ENCODE data around the gene GRK4. TPM values are rescaled to one million over a fixed set of nuclear protein-coding genes. Genes with fewer than 3 reads are reported as not detected.
A peak's percentile ranks its signal among the peaks of the same experiment; 100 is the strongest.
"Not testable (repeated sequence)": the region's sequence is repeated elsewhere in the genome, so short reads cannot be mapped to it uniquely, and the experiment has no call there.

Gene GRK4
- total RNA-seq, 2 donors from 2014 or later = 6.9 to 9.9 TPM

DNA sequence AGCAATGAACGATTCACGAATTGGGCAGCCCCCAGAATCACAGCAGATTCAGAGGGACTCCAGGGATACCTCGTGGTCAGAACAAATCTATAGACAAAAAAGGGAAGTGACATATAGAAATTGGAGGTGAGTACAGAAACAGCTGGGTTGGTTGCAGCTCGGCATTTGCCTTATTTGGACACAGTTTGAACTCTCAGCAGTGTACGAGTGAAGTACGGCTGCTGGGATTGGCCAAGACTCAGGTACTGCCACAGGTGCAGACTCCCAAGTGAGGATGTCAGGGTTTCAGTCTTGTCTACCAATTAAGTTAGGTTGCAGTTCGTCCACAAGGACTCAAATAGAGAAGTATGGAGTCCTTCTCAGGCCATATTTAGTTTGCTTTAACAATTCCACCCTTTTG is 82.8 kb downstream of the GRK4 start:
- no peak for DNase-seq (ENCODE audit: low spot score)
- TF ChIP-seq CTCF (IDR thresholded peaks at IDR 0.05) = no peak

DNA sequence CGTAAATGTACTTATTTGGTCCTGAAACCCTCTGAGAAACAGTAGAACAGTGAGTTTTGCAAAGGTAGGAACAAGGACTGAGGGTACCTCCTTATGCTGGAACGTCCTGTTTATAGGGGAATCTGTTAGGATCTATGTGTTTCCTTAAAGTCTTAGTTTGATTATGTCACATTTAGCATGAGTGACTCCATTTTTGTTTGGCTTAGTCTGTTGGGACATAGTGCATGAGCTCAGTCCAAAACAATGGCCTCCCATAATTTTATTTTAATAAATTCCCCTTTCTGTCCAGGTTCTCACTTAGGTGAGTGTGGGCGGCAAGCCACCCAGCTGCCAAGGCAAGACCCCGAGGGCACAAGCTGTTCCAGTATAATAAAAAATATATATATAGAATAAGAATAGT is 83.3 kb downstream of the GRK4 start:
- no peak overlapping the region for H3K27ac ChIP-seq
- H3K27me3 ChIP-seq (replicated peaks; ENCODE audit: insufficient read depth) = peaks cover 3% of the 10 kb centered on the region
- DNase-seq (ENCODE audit: low spot score) (no peak), ATAC-seq (ENCODE audit: insufficient number of reproducible peaks, low FRiP score, low read depth) (no peak)
- H3K36me3 ChIP-seq = no peaks in the 10 kb centered on the region
- no peak for TF ChIP-seq CTCF (IDR thresholded peaks at IDR 0.05)
- no peak overlapping the region for H3K4me3 ChIP-seq
- no peaks in the 10 kb centered on the region for H3K9me3 ChIP-seq
- H3K4me1 ChIP-seq (ENCODE audit: control insufficient read depth in 1 of 2, low read depth in 2 of 2) = peaks cover 0 to 14% of the 10 kb centered on the region in 2 donors

More for the DNA sequence above, 82.8 kb downstream of the GRK4 start:
- ATAC-seq (ENCODE audit: insufficient number of reproducible peaks, low FRiP score, low read depth) = no peak
- H3K36me3 ChIP-seq = no peaks in the 10 kb centered on the region
- H3K4me3 ChIP-seq = no peak overlapping the region
- H3K4me1 ChIP-seq (ENCODE audit: control insufficient read depth in 1 of 2, low read depth in 2 of 2) = peaks cover 0 to 19% of the 10 kb centered on the region in 2 donors
- no peaks in the 10 kb centered on the region for H3K9me3 ChIP-seq
- no peak overlapping the region for H3K27ac ChIP-seq
- peaks cover 3% of the 10 kb centered on the region for H3K27me3 ChIP-seq (replicated peaks; ENCODE audit: insufficient read depth)

DNA sequence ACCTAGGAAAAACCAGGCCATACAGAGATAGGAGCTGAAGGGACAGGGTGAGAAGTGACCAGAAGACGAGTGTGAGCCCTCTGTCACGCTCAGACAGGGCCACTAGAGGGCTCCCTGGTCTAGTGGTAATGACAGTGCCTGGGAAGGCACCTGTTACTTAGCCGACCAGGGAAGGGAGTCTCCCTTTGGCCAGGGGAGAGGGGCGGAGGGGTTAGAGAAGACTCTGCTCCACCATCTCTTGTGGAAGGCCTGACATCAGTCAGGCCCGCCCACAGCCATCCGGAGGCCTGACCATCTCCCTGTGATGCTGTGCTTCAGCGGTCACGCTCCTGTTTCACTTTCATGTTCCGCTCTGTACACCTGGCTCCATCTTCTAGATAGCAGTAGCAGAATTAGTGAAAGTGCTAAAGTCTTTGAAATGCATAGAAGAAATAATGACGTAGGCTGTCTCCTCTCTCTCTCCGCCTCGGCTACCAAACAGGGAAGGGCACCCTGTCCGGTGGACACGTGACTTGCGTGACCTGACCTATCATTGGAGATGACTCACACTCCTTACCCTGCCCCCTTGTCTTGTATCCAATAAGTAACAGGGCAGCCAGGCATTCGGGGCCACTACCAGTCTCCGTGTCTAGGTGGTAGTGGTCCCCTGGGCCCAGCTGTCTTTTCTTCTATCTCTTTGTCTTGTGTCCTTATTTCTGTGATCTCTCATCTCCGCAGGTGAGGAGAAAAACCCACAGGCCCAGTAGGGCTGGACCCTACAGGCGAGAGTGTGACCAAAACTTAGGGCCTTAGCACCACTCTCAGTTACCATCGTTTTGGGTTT is 84.3 kb downstream of the GRK4 start:
- TF ChIP-seq CTCF (IDR thresholded peaks at IDR 0.05) = peak; percentile 69
- Histone ChIP-seq H3K27me3 (replicated peaks; ENCODE audit: insufficient read depth) (peaks cover 3% of the 10 kb centered on the region), H3K9me3 (no peaks in the 10 kb centered on the region), H3K27ac (no peak overlapping the region), H3K36me3 (no peaks in the 10 kb centered on the region), H3K4me1 (ENCODE audit: control insufficient read depth in 1 of 2, low read depth in 2 of 2) (peaks cover 0 to 4% of the 10 kb centered on the region in 2 donors), H3K4me3 (peak overlapping the region; percentile 48)
- no peak for ATAC-seq (ENCODE audit: insufficient number of reproducible peaks, low FRiP score, low read depth)
- no peak for DNase-seq (ENCODE audit: low spot score)

DNA sequence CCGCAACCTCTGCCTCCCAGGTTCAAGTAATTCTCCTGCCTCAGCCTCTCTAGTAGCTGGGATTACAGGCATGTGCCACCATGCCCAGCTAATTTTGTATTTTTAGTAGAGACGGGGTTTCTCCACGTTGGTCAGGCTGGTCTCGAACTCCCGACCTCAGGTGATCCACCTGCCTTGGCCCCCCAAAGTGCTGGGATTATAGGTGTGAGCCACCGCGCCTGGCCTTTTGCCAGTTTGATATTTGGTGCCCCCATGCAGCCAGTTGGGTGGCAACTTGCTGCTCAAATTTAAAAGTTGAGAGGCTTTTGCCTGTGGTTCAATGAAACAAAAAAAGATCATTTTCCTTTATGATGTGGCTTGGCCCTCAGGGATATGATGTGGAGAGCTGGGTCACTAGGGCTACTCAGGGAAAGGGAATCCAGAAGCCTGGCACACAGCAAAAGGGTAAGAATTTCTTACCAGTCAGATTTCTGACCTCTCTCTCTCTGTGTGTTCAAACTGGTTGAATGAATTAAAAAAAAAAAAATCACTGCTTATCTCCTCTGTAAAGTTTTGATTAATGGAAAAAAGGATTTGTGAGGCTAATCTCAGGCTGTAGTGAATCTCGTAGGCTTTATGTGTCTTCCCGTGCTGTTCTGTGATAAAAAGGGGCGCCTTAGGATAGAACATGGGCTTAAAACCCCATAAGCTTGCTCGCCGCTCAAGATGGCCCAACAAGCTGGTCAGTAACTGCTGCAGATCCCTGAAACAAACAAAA is 87.9 kb downstream of the GRK4 start:
- H3K36me3 ChIP-seq; H3K9me3 ChIP-seq; DNase-seq (ENCODE audit: low spot score); H3K27me3 ChIP-seq (replicated peaks; ENCODE audit: insufficient read depth); H3K4me3 ChIP-seq; H3K27ac ChIP-seq; H3K4me1 ChIP-seq (ENCODE audit: control insufficient read depth in 1 of 2, low read depth in 2 of 2); ATAC-seq (ENCODE audit: insufficient number of reproducible peaks, low FRiP score, low read depth): not testable (repeated sequence)

DNA sequence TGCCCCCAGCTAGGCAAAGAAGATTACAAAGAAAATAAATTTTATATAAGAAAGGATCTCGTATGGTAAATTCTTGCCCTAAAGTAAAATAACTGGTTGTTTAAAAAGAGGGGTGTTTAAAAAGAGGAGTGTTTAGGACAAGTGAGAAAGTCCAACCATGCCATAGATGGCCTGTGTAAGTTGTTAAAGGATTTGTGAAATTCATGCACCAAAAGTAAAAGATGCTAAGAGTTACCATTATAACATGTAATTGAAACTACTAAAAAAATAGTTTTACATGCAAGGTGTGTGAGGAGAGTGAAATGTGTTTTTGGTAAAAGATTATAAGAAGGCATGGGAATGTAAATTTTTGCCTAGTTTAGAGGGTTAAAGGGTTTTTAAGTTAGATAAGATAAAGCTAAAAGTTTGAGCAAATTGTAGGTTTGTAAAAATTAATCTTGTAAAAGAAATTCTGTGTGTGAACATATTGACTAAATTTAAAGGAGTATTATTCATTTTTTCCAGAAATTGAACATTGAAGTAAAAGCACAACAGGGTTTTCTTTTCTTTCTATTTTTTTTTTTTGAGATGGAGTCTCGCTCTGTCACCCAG is 90.9 kb downstream of the GRK4 start:
- no peak for TF ChIP-seq CTCF (IDR thresholded peaks at IDR 0.05)
- Histone ChIP-seq H3K27me3 (replicated peaks; ENCODE audit: insufficient read depth) (no peaks in the 10 kb centered on the region), H3K4me3 (no peak overlapping the region), H3K27ac (no peak overlapping the region), H3K4me1 (ENCODE audit: control insufficient read depth in 1 of 2, low read depth in 2 of 2) (no peaks in the 10 kb centered on the region), H3K36me3 (no peaks in the 10 kb centered on the region), H3K9me3 (no peaks in the 10 kb centered on the region)
- no peak for ATAC-seq (ENCODE audit: insufficient number of reproducible peaks, low FRiP score, low read depth)
- DNase-seq (ENCODE audit: low spot score) = no peak

Data from thoracic aorta (tissue), 2 donors.